Measurements from ENCODE around the gene TGFBR2.

The TGFBR2 gene

GRCh38 chr3:30673425-30674341 lies 67.3 kb downstream of the TGFBR2 start:
- no peak for DNase-seq (ENCODE audit: low read depth in 2 of 2)

DNA sequence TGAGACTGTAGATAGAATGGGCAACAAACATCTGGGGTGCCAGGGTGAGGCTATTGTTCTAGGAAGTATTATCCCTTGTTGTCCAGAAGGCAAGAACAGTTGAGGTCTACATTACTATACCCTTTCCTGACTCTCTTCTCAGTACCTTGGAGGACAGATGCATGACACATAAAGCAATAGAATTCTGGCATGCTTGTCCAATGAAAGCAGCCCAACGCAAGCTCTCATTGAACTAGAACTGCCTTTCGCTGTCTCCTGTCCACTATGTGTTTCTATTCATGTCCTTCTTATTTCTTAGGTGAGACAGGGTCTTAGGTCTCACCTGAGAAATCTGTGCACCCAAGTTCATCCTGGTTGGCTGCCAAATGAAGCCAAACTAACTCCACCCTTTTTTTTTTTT lies 68.6 kb downstream of the TGFBR2 start:
- DNase-seq (ENCODE audit: low read depth in 2 of 2) = no peak

DNA sequence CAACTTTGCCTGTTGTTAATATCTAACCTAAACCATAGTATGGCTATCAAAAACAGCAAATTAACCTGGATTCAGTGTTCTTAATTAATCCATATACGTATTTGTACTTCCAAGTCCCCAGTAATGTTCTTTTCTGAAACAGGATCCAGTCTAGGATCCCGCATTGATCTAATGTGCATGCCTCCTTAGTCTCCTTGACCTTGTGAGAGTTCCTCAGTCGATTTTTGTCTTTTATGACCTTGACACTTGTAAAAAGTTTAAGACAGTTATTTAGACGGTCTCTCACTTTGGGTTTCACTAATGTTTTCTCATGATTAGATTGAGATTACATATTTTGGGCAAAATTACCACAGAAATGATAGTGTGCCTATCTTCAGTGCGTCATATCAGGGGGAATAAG lies 69.4 kb downstream of the TGFBR2 start:
- no peak for DNase-seq (ENCODE audit: low read depth in 2 of 2)

DNA sequence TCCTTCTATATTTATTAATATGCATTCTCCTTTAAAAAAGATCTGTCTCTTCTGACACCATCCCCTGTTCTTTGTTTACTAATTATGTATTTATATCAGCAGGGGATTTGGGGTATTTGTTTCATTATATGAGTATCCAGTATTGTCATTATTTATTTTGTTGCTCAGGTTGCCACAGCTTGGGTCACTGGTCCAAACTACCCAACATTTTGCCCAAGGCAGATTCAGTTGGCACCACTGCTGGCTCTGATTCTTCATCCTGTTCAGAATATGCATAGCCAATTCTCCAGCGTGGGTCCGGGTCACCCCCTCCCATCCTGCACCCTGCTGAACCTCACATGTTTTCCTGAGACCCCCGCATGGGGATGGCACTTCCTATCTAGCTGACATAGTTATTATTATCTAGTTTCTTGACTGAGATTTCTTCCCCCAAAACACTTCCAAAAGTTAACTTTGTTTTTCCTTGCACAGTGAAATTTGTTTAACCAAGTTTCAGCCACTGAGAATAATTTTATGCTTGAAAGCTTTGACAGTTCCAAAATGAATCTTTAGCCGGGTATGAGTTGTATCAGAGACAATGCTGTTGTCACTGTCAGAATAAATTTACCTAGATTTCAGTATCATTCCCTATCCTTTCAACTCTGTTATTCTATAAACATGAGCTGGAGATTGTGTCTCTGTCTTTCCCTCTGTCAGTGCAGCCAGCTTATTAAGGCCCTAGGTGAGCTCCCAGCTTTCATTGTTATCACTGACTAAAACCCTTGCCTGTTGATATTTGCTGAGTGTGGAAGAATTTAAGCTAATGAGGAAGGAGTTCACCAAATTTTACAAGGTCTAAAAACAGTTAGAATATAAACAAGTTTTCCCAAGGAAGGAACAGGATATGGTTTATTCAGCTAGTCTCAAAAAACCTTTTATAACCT lies 70.3 kb downstream of the TGFBR2 start:
- no peak for DNase-seq (ENCODE audit: low read depth in 2 of 2)

DNA sequence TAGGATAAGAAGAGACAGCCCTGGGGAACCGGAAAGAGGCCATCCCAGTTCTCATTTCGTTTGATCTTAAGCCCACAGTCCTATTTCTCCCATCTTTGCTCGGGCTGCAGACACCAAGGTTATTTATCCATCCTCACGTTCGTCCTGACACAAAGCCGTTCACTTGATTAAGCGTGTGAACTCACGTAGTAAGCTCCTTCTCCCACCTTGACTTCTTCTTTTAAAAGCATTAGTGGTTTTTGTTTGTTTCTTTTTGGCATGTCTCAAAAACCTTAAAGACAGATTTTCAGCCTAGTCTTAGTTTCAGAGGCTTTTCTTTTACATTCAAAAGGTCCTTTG lies 70.9 kb downstream of the TGFBR2 start:
- DNase-seq (ENCODE audit: low read depth in 2 of 2) = no peak

- no peak for DNase-seq (ENCODE audit: low read depth in 2 of 2)
Observed at GRCh38 chr3:30679045-30679444, 72.6 kb downstream of the TGFBR2 start.

DNA sequence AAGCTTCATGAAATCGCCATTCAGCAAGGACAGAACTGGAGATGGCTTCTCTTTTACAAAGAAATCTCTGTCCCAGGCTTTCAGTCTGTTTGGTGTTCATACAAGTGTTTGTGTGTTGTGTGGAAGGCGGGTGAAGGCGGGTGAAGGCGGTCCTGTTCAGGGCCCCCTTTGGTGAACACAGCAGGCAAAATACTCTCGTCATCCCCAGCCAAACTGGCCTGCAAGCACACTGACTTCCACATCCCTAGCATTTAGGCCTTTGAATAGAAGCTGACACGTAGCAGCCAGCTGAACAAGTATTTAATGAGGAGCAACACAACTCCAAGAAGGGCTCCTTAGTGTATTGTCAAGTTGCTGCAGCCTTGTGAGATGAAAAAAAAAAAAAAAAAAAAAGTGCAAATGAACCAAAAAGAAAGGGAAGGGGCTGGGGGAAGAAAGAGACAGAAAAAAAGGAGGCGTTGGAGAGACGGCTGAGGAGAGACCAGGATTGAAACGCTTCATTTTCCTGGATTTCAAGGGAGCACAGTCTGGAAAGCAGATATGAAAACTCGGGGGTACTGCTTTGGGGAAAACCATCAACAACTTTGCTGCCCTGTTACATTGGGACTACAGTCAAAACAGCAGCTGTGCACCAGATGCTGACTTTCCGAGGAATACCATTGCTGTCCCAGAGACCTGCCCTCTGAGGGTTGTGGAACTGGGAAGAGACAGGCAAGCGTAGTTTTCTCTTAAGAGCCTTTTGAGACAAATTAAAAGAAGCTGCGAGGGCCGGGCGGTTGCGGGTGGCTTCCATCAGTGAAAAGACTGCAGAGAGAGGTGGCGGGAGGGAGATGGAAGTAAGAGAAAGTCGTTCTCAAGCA lies 74.6 kb downstream of the TGFBR2 start:
- no peak for DNase-seq (ENCODE audit: low read depth in 2 of 2)

DNA sequence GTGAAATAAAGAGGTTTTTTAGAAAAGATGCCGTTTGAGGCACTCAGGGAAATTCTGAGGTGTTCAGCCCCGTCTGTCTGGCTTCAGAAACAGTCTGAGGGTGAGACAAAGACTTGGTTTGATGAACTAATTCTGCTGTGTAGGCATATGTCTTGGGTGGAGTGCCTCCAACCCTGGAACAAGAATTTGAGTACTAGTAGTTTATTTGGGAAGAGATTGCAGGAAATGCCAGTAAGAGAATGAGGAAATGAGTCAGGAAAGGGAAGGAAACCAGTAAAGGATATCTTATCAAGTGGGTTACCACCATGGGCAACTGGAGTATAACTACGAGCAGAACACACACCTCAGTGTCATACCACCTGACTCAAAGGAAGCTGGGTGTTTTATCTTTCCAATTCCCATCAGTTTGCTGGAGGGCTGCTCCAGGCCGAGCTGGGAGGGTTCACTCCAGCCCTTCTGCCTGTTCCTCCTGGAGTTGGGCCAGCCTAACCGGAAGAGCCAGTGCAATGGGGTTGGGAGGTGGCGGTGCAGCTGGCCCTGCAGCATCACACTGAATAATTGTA lies 75.3 kb downstream of the TGFBR2 start:
- no peak for DNase-seq (ENCODE audit: low read depth in 2 of 2)

DNA sequence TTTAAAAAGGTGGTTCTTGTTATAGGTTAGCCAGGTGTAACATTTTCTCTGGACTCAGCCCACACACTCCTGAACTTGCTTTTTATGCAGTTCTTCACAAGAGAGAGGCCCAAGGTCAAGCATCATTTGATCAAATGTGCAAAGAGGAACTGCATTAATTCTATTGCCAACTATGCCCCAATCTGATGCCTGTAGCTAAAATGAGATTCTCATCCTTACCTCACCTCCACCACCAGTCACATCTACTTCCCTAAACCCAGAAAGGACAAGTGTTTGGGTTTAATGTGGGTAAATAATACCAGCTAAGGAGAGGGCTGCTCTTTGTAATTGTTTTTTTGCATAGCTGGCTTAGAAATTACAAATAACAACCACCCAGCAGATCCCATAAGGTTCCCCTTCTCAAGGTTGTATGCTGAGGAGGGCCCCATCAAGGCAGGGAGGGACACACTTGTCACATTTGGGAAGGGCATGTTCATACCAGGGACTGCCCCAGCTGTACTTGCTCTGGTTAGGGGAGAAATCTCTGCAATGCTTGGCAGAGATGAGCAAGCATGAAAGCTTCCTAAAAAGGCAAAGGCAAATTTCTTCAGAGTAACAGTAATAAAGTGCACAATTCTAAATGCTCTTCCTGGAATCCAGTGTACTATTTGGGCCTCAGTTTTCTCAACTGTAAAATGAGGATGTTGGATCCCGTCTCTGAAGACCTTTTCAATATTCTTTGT lies 76.2 kb downstream of the TGFBR2 start:
- no peak for DNase-seq (ENCODE audit: low read depth in 2 of 2)

DNA sequence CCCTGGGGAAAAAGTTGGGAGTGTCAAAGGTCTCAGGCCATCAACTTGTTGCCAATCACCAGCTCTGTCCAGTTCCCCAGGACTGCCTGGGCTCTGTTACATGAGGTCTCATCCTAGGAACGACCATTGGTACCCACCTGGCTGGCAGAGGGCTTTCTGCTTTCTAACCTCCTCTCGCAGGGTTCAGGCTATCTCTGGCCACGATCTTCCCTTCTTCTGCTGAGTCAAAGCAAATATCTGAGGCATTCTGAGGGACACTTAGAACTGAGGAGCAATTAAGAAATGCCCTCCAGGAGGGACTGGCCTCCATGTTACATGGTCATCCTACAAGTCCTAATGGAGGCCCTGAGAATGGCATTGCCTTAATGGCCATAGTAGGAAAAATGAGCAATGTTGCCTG lies 77.4 kb downstream of the TGFBR2 start:
- no peak for DNase-seq (ENCODE audit: low read depth in 2 of 2)

DNA sequence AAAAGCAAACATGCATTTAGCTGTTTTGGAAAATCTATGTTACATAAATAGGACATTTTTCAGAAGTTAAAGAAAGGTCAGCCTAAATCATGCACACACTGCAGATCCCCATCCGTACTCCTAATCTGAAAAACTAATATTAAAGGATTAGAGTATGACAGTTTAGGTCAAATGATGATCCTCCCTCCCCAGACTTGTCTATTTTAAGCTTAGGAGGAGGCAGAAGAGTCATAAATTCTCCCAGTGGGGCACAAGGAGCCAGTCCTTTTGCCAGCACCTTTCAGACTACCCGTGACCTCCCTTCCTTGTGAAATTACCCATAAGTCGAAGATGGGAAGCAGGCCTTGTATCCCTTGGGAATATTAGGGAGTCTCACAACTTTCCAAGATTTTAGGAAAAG lies 78.0 kb downstream of the TGFBR2 start:
- no peak for DNase-seq (ENCODE audit: low read depth in 2 of 2)

GRCh38 chr3:30685267-30685667 lies 78.9 kb downstream of the TGFBR2 start:
- DNase-seq (ENCODE audit: low read depth in 2 of 2) = no peak

DNA sequence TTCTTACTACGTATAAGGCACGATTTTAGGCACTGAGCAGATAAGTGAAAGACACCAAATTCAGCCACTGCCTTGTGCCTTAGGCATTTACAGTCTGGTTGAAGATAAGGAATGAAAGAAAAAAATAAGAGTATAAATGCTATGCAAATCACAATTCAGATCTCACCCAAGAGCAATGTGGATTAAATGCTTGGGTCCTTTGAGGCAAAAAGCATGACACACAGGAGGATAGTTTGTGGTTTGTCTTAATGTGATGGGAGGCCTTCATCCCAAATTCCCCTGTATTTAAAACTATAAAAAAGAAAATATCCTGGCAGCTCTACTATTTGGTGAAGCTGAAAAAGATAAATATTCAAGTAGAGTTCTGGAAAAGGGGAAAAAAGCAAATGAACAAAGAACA lies 79.8 kb downstream of the TGFBR2 start:
- no peak for DNase-seq (ENCODE audit: low read depth in 2 of 2)

- no peak for DNase-seq (ENCODE audit: low read depth in 2 of 2)
Observed at GRCh38 chr3:30686799-30687198, 80.4 kb downstream of the TGFBR2 start.

DNA sequence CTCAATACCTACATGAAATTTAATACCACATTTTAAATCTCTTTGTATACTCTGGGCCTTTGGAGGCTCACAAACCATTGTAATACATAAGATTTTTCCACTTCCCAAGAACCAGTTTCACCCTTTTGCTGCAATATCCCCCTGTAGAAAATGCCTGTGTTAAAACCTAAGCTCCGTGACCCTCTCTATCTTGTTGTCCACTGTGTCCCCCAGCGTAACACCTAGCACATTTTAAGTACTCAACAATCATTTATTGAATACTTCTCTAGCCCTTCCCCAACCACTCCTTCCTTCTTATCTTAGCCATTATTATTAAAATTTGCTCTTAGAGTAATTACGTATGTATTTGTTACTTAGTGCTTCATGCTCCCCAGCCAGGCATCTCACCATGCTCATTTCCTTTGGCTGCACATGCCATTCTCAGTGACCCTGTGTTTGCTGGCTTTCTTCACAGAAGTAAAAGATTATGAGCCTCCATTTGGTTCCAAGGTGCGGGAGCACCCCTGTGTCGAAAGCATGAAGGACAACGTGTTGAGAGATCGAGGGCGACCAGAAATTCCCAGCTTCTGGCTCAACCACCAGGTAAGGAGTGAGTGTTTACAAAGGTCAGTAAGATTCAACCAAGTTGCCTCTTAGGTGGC lies 81.6 kb downstream of the TGFBR2 start:
- no peak for DNase-seq (ENCODE audit: low read depth in 2 of 2)

DNA sequence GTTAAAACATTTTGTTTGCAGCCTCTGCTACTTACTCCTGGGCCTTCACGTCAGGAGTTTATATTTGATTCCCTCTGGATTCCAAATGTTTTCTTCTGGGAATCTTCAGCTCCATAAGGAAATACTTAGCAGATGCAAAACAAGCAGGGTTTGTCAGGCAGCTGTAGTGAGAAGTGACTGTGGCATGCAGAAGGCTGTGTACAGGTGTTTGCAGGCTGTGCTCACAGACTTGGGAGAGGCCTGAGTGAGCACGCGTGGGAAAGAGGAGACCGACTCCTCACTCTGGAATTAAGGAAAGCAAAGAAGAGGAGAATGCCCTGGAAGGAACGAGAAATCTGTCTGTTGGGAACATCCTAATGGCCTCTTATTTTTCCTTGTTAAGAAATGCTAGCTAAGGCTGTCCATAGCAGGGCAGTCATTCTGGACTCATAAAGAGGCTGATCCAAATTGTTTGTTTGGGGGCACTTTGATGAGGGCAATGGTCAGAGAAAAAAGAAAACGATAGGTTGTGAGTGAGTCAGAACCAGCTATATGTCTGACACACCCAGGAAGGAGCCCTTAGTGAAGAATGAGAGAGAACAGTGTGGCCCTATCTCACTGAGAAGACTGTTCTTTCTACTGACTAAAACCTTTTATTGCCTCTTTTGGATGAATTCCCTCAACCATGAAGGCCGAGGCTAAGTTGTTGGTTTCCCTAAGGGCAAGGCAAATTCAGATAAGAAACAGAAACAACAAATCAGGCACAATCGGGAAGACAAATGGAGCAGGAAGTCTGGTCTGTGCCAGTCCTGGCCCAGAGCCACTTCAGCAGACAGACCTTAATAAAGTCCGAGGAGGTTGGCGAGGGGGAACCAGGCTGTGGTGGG lies 82.6 kb downstream of the TGFBR2 start:
- no peak for DNase-seq (ENCODE audit: low read depth in 2 of 2)

GRCh38 chr3:30690199-30690598 lies 83.8 kb downstream of the TGFBR2 start:
- DNase-seq (ENCODE audit: low read depth in 2 of 2) = no peak

- no peak for DNase-seq (ENCODE audit: low read depth in 2 of 2)
Observed at GRCh38 chr3:30691249-30691880, 85.0 kb downstream of the TGFBR2 start.

GRCh38 chr3:30691944-30692343 lies 85.5 kb downstream of the TGFBR2 start:
- no peak for DNase-seq (ENCODE audit: low read depth in 2 of 2)

Measured in stimulated activated CD8-positive, alpha-beta memory T cell treated with anti-CD3 and anti-CD28 coated beads, Interleukin-2, amount 100 ng/mL, for 48 hours (primary cell).